Heart left ventricle (tissue), 13 donors: ENCODE measurements around the gene WDFY3.

Experiments
- POLR2A ChIP-seq, 2 donors: fragments of 450-650 bp; IDR thresholded peaks; one replicate each; pipeline ENCODE4 v1.6.1; 2017; ENCODE audit warnings: antibody characterized with exemption in 2 of 2, mild to moderate bottlenecking in 2 of 2, moderate library complexity in 2 of 2
- TF ChIP-seq, protein P1 (sequence below), 12 donors: fragments of 200-600 bp; sonication (generic) in 4 of 12; IDR thresholded peaks; one replicate each; pipeline versions ENCODE4 v1.5.0 to v1.8.0; 2018 to 2022; ENCODE audit warnings: antibody characterized with exemption in 12 of 12, mild to moderate bottlenecking in 5 of 12
- donor health status: ischemic (EF 13 %, LVEDD 7.1; RV severe dilation, severe dysfunction).
- donor health status: DM: no; HTN: yes; CAD: no.
- donor health status: DM: no; HTN: no; CAD: no.
- donor health status: ischemic (EF 25% LVEDD 6.9; RV normal size, moderate dysfunction).
- donor health status: ischemic (EF 25% LVEDD 5.7; RV mildly dilated, moderate dysfunction).
- donor health status: ischemic (EF 35%, LVEDD 5.7; RV mildly dilated, moderate dysfunction).
- donor health status: nonischemic (EF 11% LVEDD 7.7; RV severe dilation, severe dysfunction).
- donor health status: DM: yes; HTN: yes; CAD: no.
- donor health status: PGD.
- donor health status: ischemic (EF 29% LVEDD 5.4; RV normal size, mild dysfunction).
- donor health status: nonischemic (EF 23%, LVEDD 6.1; RV moderate dilation, normal function).

DNA sequence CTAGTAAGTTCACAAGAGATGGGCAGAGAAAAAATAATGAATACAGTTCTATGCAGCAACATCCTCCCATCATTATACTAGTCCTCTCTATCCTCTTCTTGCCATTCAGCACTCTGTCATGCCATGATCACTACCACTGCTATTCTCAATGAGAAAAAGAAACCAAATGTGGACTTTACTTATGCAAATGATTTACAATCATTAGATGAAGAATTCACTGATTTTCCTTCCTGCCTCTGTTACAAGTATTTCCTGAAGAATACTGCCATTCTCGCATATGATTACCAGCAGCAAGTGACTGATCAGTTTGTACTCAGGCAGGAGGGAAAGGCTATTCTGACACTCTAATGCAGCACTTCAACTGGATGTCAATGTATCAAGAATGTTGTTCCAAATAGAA lies 50.3 kb downstream of the WDFY3 start:
- TF ChIP-seq, protein P1, sequence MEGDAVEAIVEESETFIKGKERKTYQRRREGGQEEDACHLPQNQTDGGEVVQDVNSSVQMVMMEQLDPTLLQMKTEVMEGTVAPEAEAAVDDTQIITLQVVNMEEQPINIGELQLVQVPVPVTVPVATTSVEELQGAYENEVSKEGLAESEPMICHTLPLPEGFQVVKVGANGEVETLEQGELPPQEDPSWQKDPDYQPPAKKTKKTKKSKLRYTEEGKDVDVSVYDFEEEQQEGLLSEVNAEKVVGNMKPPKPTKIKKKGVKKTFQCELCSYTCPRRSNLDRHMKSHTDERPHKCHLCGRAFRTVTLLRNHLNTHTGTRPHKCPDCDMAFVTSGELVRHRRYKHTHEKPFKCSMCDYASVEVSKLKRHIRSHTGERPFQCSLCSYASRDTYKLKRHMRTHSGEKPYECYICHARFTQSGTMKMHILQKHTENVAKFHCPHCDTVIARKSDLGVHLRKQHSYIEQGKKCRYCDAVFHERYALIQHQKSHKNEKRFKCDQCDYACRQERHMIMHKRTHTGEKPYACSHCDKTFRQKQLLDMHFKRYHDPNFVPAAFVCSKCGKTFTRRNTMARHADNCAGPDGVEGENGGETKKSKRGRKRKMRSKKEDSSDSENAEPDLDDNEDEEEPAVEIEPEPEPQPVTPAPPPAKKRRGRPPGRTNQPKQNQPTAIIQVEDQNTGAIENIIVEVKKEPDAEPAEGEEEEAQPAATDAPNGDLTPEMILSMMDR (IDR thresholded peaks at IDR 0.05) = no peak
- TF ChIP-seq POLR2A (IDR thresholded peaks at IDR 0.05) = no peak
